HT1080 (cell line): Measurements from ENCODE around the gene ENTHD1. TPM values are rescaled to one million over a fixed set of nuclear protein-coding genes. Genes with fewer than 3 reads are reported as not detected.

Experiments used
- DNase-seq: peaks from one replicate; pipeline ENCODE4 v3.0.0-alpha.2; 2015; ENCODE audit warnings: low read depth
- total RNA-seq: library from RNA; depleted of rRNA; stranded (reverse); fragments of >200 nt; shearing (Covaris generic); gene quantifications from 2 replicates; pipeline ENCODE4 v1.2.3, GENCODE V29; 2014

ENTHD1 gene
- total RNA-seq, 1 experiment from 2014 or later: not detected

GRCh38 chr22:39800790-39801520, 92.6 kb downstream of the ENTHD1 start:
- DNase-seq: no peak

GRCh38 chr22:39797528-39798147, 95.9 kb downstream of the ENTHD1 start:
- no peak for DNase-seq

- no peak for DNase-seq
These were observed 103.8 kb downstream of the ENTHD1 start for GRCh38 chr22:39789788-39790187.

DNA sequence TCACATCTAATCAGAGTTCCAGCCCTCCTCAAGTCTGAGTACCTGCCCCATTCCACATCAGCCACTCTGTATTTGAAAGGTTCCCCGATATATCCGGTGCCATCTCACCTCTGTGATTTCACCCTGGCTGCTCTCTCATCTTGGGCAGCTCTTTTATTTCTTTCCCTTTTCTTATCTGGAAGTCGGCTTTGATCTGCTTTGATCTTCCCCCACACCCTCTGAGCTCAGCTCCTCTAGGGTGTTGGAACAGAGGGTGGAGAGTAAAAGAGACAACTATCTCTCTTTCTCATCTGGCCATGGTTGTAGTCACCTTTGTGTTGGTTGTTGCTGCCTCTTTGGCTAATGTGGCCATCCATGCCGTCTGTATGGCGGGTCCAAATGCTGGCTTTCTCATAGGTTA, 108.3 kb downstream of the ENTHD1 start:
- no peak for DNase-seq

DNA sequence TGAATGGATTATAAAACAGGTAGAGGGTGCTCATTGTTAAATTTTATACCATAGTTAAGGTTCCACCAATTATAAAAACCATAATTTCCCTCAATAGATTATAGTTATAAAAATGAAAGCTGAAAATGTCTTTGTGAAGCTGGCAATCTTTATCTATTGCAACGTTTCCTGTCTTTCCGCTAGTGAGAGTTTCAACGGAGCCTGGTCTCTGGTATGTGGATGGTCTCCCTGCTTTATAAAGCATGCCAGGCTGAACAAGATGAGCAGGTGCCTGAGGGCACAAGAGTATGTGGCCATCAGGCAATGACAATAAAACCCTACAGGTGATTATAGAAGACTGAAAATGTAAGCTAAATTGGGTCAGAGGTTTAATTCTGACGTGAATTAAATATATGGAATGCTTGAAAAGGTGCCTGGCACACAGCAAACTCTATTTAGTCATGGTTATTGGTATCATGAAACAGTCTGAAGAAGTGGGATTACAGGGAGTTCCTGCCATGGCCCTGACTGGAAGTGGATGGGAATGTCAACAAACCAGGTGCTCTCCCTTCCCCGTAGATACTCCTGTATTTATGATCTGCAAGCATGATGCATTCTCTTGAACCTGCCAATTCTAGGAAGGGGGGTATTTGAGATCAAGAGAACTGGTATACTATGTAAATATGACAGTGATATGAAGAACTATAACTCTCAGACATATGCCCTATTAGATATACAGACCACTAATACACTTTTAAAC, 115.7 kb downstream of the ENTHD1 start:
- no peak for DNase-seq

- DNase-seq: no peak
These were observed 117.1 kb downstream of the ENTHD1 start for GRCh38 chr22:39776295-39777009.

DNA sequence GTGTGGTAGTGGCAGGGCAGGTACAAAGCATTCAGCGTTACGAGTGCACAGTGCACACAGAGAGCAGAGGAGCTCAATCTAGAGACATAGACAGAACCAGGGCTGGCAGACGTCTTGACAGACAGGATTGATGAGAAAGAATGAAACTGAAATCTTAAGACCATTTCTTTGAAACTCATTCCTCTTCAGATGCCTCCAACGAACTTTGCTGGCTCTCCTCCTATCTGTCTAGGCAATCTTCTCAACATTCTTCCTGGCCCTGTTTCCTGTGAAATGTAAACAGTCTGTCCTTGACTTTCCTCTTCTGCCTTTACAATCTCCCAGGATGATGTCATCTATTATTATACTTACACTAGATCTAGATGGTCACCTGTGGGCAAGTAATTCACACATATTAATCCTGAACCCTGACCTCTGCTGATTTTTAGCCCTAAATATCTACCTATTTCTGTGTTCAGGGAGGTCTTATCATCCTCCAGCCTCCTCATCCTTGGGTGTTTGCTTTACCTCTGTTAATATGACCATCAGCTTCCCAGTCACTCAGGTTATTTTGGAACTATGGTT, 119.5 kb downstream of the ENTHD1 start:
- DNase-seq: no peak

DNA sequence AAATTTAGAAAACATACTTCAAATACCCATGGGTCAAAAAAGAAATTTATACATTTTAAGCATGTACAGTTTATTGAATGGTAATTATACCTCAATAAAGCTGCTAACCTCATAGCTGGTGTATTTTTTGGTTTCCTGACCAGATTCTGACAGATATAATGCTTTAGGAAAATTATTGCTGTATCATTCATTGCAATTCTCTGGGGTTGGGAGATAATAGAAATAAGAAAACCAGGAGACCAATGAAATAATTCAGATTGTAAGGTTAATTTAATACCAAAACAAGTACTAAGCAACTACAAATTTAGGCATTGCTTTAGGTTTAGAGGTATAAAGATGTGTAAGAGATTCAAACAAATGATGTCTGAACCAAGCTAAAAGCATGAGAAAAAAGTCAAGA, 120.1 kb downstream of the ENTHD1 start:
- no peak for DNase-seq

DNA sequence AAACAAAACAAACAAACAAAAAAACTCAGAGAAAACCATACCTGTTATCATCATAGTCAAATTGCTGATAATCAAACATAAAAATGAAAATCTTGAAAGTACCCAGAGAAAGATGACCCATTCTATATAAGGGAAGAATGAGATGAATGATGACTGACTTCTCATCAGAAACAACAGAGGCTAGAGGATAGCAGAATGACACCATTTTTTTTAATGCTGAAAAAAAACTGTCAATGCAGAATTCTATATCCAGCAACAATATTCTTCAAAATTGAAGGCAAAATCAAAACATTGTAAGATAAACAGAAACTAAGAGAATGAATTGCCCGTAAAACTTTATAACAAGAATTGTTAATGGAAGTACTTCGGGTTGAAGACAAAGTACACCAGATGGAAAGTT, 122.1 kb downstream of the ENTHD1 start:
- no peak for DNase-seq

- DNase-seq: no peak
These were observed 127.9 kb downstream of the ENTHD1 start for GRCh38 chr22:39765661-39766060.

DNA sequence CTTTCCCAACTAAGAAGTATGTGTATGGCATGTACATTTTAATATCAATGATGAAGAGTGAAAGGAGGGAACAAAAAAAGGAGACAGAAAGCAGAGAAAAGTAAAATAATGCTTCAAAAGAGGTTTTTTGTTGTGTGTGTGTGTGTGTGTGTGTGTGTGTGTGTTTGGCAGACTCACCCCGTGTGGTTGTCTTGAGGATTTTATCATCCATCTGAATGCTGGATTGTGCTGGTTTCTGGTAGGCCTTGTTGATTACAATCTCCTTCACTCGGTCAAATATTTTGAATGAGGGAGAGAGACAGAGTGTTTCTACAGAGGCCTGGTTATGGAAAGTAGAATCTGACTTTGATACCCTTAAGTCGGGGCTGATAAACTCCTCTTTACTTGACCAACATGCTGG, 128.5 kb downstream of the ENTHD1 start:
- DNase-seq: no peak

- DNase-seq: no peak
These were observed 130.3 kb downstream of the ENTHD1 start for GRCh38 chr22:39763276-39763675.

- DNase-seq: no peak
These were observed 142.8 kb downstream of the ENTHD1 start for GRCh38 chr22:39750759-39751158.

DNA sequence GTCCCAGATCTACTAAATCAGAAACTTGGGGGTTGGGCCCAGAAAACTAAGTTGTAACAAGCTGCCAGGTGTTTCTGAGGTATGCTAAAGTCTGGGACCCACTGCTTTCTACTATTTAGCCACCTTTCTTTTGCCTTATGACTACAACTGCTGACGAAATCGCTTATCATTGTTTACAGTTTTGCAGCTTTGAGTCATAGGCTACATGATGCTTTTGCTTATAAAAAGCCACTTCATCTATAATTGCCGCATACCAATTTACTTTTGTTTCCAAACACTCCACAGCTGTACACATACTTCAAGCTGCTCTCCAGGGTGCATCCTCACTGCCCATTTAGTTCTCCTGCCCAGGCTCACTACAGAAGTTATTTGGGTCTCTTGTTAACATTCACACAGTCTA, 144.7 kb downstream of the ENTHD1 start:
- no peak for DNase-seq

DNA sequence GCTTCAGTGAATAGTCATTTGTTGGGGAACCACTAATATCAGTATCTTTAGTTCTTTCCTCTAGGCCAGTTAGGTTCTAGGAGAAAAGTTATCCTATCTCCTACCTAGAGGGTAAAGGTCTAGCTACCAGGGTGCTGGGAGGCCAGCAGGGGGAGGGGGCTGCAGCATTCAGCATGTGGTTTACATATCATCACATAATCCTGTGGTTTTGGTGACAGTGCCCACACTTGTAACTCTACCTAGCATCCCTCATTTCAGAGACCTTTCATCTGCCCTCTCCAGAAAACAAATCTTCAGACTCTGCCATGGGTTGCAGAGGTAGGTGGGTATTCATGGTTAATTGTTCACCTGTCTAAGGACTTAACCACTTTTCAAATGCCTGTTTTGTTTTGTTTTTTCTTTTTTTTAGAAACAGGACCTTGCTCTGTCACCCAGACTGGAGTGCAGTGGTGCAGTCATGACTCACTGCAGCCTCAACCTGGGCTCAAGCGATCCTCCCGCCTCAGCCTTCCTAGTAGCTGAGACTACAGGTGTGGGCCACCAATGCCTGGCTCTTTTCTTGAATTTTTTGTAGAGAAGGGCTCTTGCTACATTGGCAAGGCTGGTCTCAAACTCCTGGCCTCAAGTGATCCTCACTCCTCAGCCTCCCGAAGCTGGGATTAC, 146.8 kb downstream of the ENTHD1 start:
- DNase-seq: no peak

DNA sequence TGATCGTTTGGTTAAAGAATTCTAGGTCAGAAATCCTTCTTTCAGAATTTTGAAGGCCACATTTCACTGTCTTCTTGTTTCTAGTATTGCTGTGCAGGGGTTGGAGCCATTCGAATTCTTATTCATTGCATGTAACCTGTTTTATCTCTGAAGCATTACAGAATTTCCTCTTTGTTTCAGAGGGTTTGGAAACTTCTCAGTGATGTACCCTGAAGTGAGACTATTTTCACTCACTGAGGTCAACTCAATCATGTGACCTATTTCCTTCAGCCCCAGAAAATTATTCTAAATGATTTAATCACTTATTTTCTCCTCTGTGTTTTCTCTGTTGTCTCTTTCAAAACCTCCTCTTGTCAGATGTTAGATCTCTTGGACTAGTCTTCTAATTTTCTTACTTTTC, 147.8 kb downstream of the ENTHD1 start:
- no peak for DNase-seq

GRCh38 chr22:39744353-39744752, 149.2 kb downstream of the ENTHD1 start:
- DNase-seq: no peak

- DNase-seq: no peak
These were observed 149.6 kb downstream of the ENTHD1 start for GRCh38 chr22:39743935-39744334.

- no peak for DNase-seq
These were observed 154.1 kb downstream of the ENTHD1 start for GRCh38 chr22:39739338-39740027.

- no peak for DNase-seq
These were observed 154.8 kb downstream of the ENTHD1 start for GRCh38 chr22:39738746-39739145.
